K562 (cell line): Measurements from ENCODE around the gene TANK. TPM values are rescaled to one million over a fixed set of nuclear protein-coding genes. Genes with fewer than 3 reads are reported as not detected.

Experiments
- polyA plus RNA-seq, 8 experiments: library from polyadenylated mRNA; depleted of rRNA in 4 of 8; stranded (reverse) in 5 of 8; unstranded in 3 of 8; fragments of >200 nt; fragmentation: Nextera tagmentation in 2 of 8; fragmentation: Illumina TruSeq in 1 of 8; extraction: Ambion mirVana in 2 of 8; extraction: Trizol in 1 of 8; gene quantifications; 2 replicates each; pipeline versions ENCODE4 v1.2.1 to v1.2.3, GENCODE V29; 2011 to 2014; ENCODE audit warnings: inconsistent platforms in 1 of 8, missing spikeins in 1 of 8
- total RNA-seq, 7 experiments: library from RNA; depleted of rRNA in 6 of 7; stranded (reverse); fragments of >200 nt in 6 of 7; fragmentation: Illumina TruSeq in 2 of 7; extraction: Trizol in 2 of 7; gene quantifications; 2 replicates each; pipeline versions ENCODE4 v1.2.1 to v1.2.3, GENCODE V29; 2011 to 2021; ENCODE audit warnings: low replicate concordance in 1 of 7

The TANK gene
- total and polyA plus RNA-seq, 9 of the 15 experiments (the other 6 are each of a cell fraction or from before 2014, with no cell fraction given) = 43.0 to 91.5 (median 54.4) TPM

Other genes starting within 250 kb of the TANK start
- 124 and 151 TPM in 2 replicates for gene PSMD14, start 148.0 kb downstream of the TANK start, total RNA-seq (2014; rRNA removed)
- gene PSMD14, start 148.0 kb downstream of the TANK start, total RNA-seq (2014; rRNA removed; fragmentation: Illumina TruSeq; extraction: Trizol) = 242 and 282 TPM in 2 replicates
- gene PSMD14, start 148.0 kb downstream of the TANK start, total RNA-seq (2015; rRNA removed; fragmentation: Illumina TruSeq; extraction: Trizol) = 247 and 267 TPM in 2 replicates
- 166 and 175 TPM in 2 replicates for gene PSMD14, start 148.0 kb downstream of the TANK start, total RNA-seq (2021)
- gene PSMD14, start 148.0 kb downstream of the TANK start, polyA plus RNA-seq (2011; rRNA removed) = 133 and 228 TPM in 2 replicates
- 179 and 182 TPM in 2 replicates for gene PSMD14, start 148.0 kb downstream of the TANK start, polyA plus RNA-seq (2014; fragmentation: Illumina TruSeq; extraction: Trizol)
- gene PSMD14, start 148.0 kb downstream of the TANK start, polyA plus RNA-seq (2014; fragmentation: Nextera tagmentation; extraction: Ambion mirVana) = 100 to 1,000 TPM; 496 to 515 TPM
- 154 and 166 TPM in 2 replicates for gene PSMD14, start 148.0 kb downstream of the TANK start, polyA plus RNA-seq (2014; rRNA removed)